IPS DF 6.9 (cell line): Measurements from ENCODE around the gene FNIP2.

Source experiments
- DNase-seq: peaks from one replicate; pipeline ENCODE4 v3.0.0-alpha.2; 2013; ENCODE audit warnings: low read depth, low spot score
- H3K27ac ChIP-seq: one replicate; pipeline ENCODE4 v1.5.1; 2013; ENCODE audit warnings: low read length, control low read depth
- H3K27me3 ChIP-seq: 2 replicates; pipeline ENCODE4 v1.6.1; 2013; ENCODE audit warnings: mild to moderate bottlenecking, low read length; ENCODE audit not compliant: control insufficient read depth, insufficient read depth
- H3K36me3 ChIP-seq: 2 replicates; pipeline ENCODE4 v1.6.1; 2013; ENCODE audit warnings: low read length; ENCODE audit not compliant: control insufficient read depth, insufficient read depth
- H3K4me1 ChIP-seq: 2 replicates; pipeline ENCODE4 v1.6.1; 2013; ENCODE audit warnings: low read length; ENCODE audit not compliant: control insufficient read depth, insufficient read depth
- H3K4me3 ChIP-seq: 2 replicates; pipeline ENCODE4 v1.5.1; 2013; ENCODE audit warnings: mild to moderate bottlenecking, low read length
- H3K9me3 ChIP-seq: 2 replicates; pipeline ENCODE4 v1.6.1; 2013; ENCODE audit warnings: low read length, inconsistent platforms; ENCODE audit not compliant: control insufficient read depth, insufficient read depth
- WGBS: extraction: QIAGEN DNeasy Blood & Tissue Kit; methylation state at CpG from one replicate; pipeline ENCODE4 v1.1.7; 2013; ENCODE audit warnings: mixed read lengths, missing lambda C conversion rate; ENCODE audit not compliant: insufficient read length, insufficient coverage; 5-methylcytosine and 5-hydroxymethylcytosine counted together

The FNIP2 gene

GRCh38 chr4:158836002-158836369, 67.2 kb downstream of the FNIP2 start:
- H3K9me3 ChIP-seq, result no peaks in the 10 kb centered on the region
- H3K36me3 ChIP-seq, result no peaks in the 10 kb centered on the region
- DNase-seq, result no peak
- no CpG with 5 or more reads among the region's 1 CpG for WGBS
- peaks cover 1% of the 10 kb centered on the region; the same call in 1 of the 2 replicates for H3K4me1 ChIP-seq
- H3K27me3 ChIP-seq, result no peaks in the 10 kb centered on the region
- H3K27ac ChIP-seq, result no peak overlapping the region
- H3K4me3 ChIP-seq, result no peak overlapping the region

- Histone ChIP-seq H3K27ac (no peak overlapping the region), H3K9me3 (no peaks in the 10 kb centered on the region), H3K36me3 (no peaks in the 10 kb centered on the region), H3K27me3 (no peaks in the 10 kb centered on the region), H3K4me1 (peaks cover 1% of the 10 kb centered on the region; the same call in 1 of the 2 replicates), H3K4me3 (no peak overlapping the region)
- no CpG with 5 or more reads among the region's 4 CpGs for WGBS
- no peak for DNase-seq
Observed at GRCh38 chr4:158836828-158837449, 68.1 kb downstream of the FNIP2 start.

GRCh38 chr4:158837527-158838141, 68.8 kb downstream of the FNIP2 start:
- Histone ChIP-seq H3K4me1 (peaks cover 1% of the 10 kb centered on the region; the same call in 1 of the 2 replicates), H3K9me3 (no peaks in the 10 kb centered on the region), H3K4me3 (no peak overlapping the region), H3K36me3 (no peaks in the 10 kb centered on the region), H3K27me3 (no peaks in the 10 kb centered on the region), H3K27ac (no peak overlapping the region)
- no CpG with 5 or more reads among the region's 2 CpGs for WGBS
- DNase-seq, result no peak

GRCh38 chr4:158840131-158840530, 71.3 kb downstream of the FNIP2 start:
- H3K36me3 ChIP-seq, result no peaks in the 10 kb centered on the region
- H3K4me3 ChIP-seq, result no peak overlapping the region
- no peaks in the 10 kb centered on the region for H3K9me3 ChIP-seq
- WGBS, result no CpG with 5 or more reads among the region's 4 CpGs
- peaks cover 1% of the 10 kb centered on the region; the same call in 1 of the 2 replicates for H3K4me1 ChIP-seq
- H3K27me3 ChIP-seq, result no peaks in the 10 kb centered on the region
- no peak for DNase-seq
- no peak overlapping the region for H3K27ac ChIP-seq

GRCh38 chr4:158841540-158841939, 72.7 kb downstream of the FNIP2 start:
- DNase-seq, result no peak
- no peak overlapping the region for H3K4me3 ChIP-seq
- no CpG with 5 or more reads among the region's 3 CpGs for WGBS

GRCh38 chr4:158845311-158846041, 76.7 kb downstream of the FNIP2 start:
- Histone ChIP-seq H3K27ac (no peak overlapping the region), H3K27me3 (no peaks in the 10 kb centered on the region), H3K4me1 (peaks cover 1% of the 10 kb centered on the region; the same call in 1 of the 2 replicates), H3K9me3 (no peaks in the 10 kb centered on the region), H3K36me3 (no peaks in the 10 kb centered on the region), H3K4me3 (no peak overlapping the region)
- DNase-seq, result peak; percentile 22
- WGBS, result no CpG with 5 or more reads among the region's 4 CpGs

More at GRCh38 chr4:158841540-158841939, 72.7 kb downstream of the FNIP2 start:
- no peaks in the 10 kb centered on the region for H3K9me3 ChIP-seq
- no peak overlapping the region for H3K27ac ChIP-seq
- H3K4me1 ChIP-seq, result peaks cover 1% of the 10 kb centered on the region; the same call in 1 of the 2 replicates
- no peaks in the 10 kb centered on the region for H3K27me3 ChIP-seq
- H3K36me3 ChIP-seq, result no peaks in the 10 kb centered on the region

- H3K36me3 ChIP-seq, result no peaks in the 10 kb centered on the region
- H3K4me3 ChIP-seq, result no peak overlapping the region
- peaks cover 1% of the 10 kb centered on the region; the same call in 1 of the 2 replicates for H3K4me1 ChIP-seq
- H3K27me3 ChIP-seq, result no peaks in the 10 kb centered on the region
- no peak overlapping the region for H3K27ac ChIP-seq
- WGBS, result no CpG with 5 or more reads among the region's 4 CpGs
- H3K9me3 ChIP-seq, result no peaks in the 10 kb centered on the region
- DNase-seq, result no peak
Observed at GRCh38 chr4:158847535-158847934, 78.7 kb downstream of the FNIP2 start.

GRCh38 chr4:158849681-158850080, 80.9 kb downstream of the FNIP2 start:
- Histone ChIP-seq H3K27ac (no peak overlapping the region), H3K36me3 (no peaks in the 10 kb centered on the region), H3K9me3 (no peaks in the 10 kb centered on the region), H3K4me1 (peaks cover 1% of the 10 kb centered on the region; the same call in 1 of the 2 replicates), H3K27me3 (no peaks in the 10 kb centered on the region), H3K4me3 (no peak overlapping the region)
- DNase-seq, result no peak
- no CpG with 5 or more reads among the region's 2 CpGs for WGBS

GRCh38 chr4:158850371-158850770, 81.5 kb downstream of the FNIP2 start:
- Histone ChIP-seq H3K27ac (no peak overlapping the region), H3K4me1 (peaks cover 1% of the 10 kb centered on the region; the same call in 1 of the 2 replicates), H3K27me3 (no peaks in the 10 kb centered on the region), H3K36me3 (no peaks in the 10 kb centered on the region), H3K9me3 (no peaks in the 10 kb centered on the region), H3K4me3 (no peak overlapping the region)
- DNase-seq, result no peak

- Histone ChIP-seq H3K9me3 (no peaks in the 10 kb centered on the region), H3K27ac (no peak overlapping the region), H3K4me3 (no peak overlapping the region), H3K27me3 (no peaks in the 10 kb centered on the region), H3K4me1 (peaks cover 1% of the 10 kb centered on the region; the same call in 1 of the 2 replicates), H3K36me3 (no peaks in the 10 kb centered on the region)
- WGBS, result no CpG with 5 or more reads among the region's 7 CpGs
- DNase-seq, result no peak
Observed at GRCh38 chr4:158850800-158851644, 82.2 kb downstream of the FNIP2 start.
